Measurements from ENCODE around the gene CMYA5. TPM values are rescaled to one million over a fixed set of nuclear protein-coding genes. Genes with fewer than 3 reads are reported as not detected.

The CMYA5 gene
- total RNA-seq, 1 experiment from 2014 or later: 0.22 TPM

DNA sequence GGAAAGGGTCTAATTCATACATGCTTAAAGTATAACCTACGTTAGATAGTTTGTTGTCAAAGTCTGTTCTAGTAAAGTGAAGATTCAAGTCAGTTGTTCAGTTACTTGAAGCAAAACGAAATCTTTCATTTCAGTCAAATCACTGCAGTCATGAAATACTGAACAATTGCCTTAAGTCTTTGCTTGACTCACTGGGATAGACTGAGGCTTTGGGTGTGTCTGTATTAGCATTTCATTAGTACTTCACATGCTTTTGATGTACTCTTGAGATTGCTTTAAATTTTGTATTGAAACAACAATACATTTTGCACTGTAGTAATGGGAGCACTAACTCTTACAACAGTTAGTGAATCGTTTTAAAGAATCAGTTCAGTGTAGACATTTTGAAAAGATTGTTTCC lies 4.0 kb upstream of the CMYA5 start (continued):
- TF ChIP-seq, protein P1, sequence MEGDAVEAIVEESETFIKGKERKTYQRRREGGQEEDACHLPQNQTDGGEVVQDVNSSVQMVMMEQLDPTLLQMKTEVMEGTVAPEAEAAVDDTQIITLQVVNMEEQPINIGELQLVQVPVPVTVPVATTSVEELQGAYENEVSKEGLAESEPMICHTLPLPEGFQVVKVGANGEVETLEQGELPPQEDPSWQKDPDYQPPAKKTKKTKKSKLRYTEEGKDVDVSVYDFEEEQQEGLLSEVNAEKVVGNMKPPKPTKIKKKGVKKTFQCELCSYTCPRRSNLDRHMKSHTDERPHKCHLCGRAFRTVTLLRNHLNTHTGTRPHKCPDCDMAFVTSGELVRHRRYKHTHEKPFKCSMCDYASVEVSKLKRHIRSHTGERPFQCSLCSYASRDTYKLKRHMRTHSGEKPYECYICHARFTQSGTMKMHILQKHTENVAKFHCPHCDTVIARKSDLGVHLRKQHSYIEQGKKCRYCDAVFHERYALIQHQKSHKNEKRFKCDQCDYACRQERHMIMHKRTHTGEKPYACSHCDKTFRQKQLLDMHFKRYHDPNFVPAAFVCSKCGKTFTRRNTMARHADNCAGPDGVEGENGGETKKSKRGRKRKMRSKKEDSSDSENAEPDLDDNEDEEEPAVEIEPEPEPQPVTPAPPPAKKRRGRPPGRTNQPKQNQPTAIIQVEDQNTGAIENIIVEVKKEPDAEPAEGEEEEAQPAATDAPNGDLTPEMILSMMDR (IDR thresholded peaks at IDR 0.05 in 2 of 3, conservative IDR thresholded peaks at IDR 0.05 in 1 of 3; ENCODE audit: borderline replicate concordance in 1 of 3, insufficient read depth in 1 of 3, low read depth in 2 of 3, low read length in 2 of 3): no peak
- TF ChIP-seq POLR2A (IDR thresholded peaks at IDR 0.05; ENCODE audit: borderline replicate concordance, extremely low read depth, insufficient read depth, insufficient read length) (no peak), YY1 (IDR thresholded peaks at IDR 0.05; ENCODE audit: extremely low read depth, insufficient replicate concordance, low read depth, low read length) (no peak), RAD21 (IDR thresholded peaks at IDR 0.05; ENCODE audit: low read depth) (no peak)
- TF ChIP-seq, protein P2, sequence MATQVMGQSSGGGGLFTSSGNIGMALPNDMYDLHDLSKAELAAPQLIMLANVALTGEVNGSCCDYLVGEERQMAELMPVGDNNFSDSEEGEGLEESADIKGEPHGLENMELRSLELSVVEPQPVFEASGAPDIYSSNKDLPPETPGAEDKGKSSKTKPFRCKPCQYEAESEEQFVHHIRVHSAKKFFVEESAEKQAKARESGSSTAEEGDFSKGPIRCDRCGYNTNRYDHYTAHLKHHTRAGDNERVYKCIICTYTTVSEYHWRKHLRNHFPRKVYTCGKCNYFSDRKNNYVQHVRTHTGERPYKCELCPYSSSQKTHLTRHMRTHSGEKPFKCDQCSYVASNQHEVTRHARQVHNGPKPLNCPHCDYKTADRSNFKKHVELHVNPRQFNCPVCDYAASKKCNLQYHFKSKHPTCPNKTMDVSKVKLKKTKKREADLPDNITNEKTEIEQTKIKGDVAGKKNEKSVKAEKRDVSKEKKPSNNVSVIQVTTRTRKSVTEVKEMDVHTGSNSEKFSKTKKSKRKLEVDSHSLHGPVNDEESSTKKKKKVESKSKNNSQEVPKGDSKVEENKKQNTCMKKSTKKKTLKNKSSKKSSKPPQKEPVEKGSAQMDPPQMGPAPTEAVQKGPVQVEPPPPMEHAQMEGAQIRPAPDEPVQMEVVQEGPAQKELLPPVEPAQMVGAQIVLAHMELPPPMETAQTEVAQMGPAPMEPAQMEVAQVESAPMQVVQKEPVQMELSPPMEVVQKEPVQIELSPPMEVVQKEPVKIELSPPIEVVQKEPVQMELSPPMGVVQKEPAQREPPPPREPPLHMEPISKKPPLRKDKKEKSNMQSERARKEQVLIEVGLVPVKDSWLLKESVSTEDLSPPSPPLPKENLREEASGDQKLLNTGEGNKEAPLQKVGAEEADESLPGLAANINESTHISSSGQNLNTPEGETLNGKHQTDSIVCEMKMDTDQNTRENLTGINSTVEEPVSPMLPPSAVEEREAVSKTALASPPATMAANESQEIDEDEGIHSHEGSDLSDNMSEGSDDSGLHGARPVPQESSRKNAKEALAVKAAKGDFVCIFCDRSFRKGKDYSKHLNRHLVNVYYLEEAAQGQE (IDR thresholded peaks at IDR 0.05; ENCODE audit: low read depth): no peak

DNA sequence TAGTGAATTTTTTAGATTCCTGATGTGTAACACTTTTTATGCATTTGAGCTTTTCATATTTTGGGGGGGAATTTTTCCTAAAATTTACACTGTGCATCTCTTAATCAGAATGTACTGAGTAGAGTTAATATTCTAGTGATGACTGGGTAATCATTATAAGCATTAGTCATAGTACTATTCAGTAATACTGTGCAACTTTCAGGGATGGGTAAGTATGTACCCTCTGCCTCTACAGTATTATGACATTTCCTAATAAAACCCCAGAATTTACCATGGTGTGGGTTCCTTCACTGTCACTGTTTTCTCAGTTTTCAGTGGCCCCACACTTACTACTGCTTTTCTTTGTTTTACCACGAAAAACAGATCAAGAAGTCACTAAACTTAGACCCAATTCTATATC lies 2.8 kb upstream of the CMYA5 start:
- Histone ChIP-seq H2AFZ (ENCODE audit: low read depth, low read length, poor library complexity, severe bottlenecking) (no peak overlapping the region), H3K4me2 (ENCODE audit: low read length) (no peak overlapping the region), H3K9me3 (ENCODE audit: control insufficient read depth in 1 of 2, insufficient read depth in 1 of 2, low read depth in 1 of 2, low read length in 2 of 2) (no peaks in the 10 kb centered on the region), H3K79me2 (ENCODE audit: insufficient read depth, low read length) (no peaks in the 10 kb centered on the region), H3K36me3 (ENCODE audit: control insufficient read depth in 1 of 2, insufficient read depth in 2 of 2, low read length in 2 of 2) (peaks cover 5 to 15% of the 10 kb centered on the region in 2 experiments; a peak in 3 of 4 replicates), H3K4me1 (ENCODE audit: control insufficient read depth in 1 of 2, insufficient read depth in 2 of 2, low read length in 2 of 2) (no peaks in the 10 kb centered on the region), H4K20me1 (ENCODE audit: insufficient read depth) (no peaks in the 10 kb centered on the region), H3K4me3 (replicated peaks in 1 of 2; ENCODE audit: low read depth in 1 of 2, low read length in 2 of 2) (no peak overlapping the region), H3K9me2 (ENCODE audit: insufficient read depth) (no peaks in the 10 kb centered on the region), H3K27me3 (ENCODE audit: insufficient read depth, low read length) (no peaks in the 10 kb centered on the region), H3K27ac (ENCODE audit: low read depth, low read length) (no peak overlapping the region), H3K9ac (ENCODE audit: low read length) (no peak overlapping the region)
- POLR2A ChIA-PET: no interaction called here
- CTCF ChIA-PET: no interaction called here
- intact Hi-C loops (cut with micrococcal nuclease): no loop called here
- RAD21 ChIA-PET (ENCODE audit: low non-redundant PET in 1 of 2, low total read pairs in 2 of 2, uncharacterized antibody in 2 of 2, unreplicated experiment in 2 of 2): no interaction called here
- no peak for TF ChIP-seq POLR2A (IDR thresholded peaks at IDR 0.05; ENCODE audit: borderline replicate concordance, extremely low read depth, insufficient read depth, insufficient read length)
- no peak for DNase-seq (ENCODE audit: low read depth, low spot score)
- no TSS peak for BruUV-seq (replicated peaks)
- ATAC-seq: no peak

Measured in HCT116 (cell line).